Adrenal gland (tissue), 5 donors: ENCODE results near the gene DYNC2LI1.

Experiments used
- CTCF ChIP-seq, 6 experiments: fragments of 450-650 bp in 4 of 6; fragments of 200-600 bp in 2 of 6; sonication (generic) in 1 of 6; IDR thresholded peaks; 1 replicate in 5 of 6; 2 replicates in 1 of 6; pipeline versions ENCODE4 v1.5.1 to v1.8.0; 2016 to 2021; ENCODE audit warnings: antibody characterized with exemption in 6 of 6, mild to moderate bottlenecking in 2 of 6, moderate library complexity in 1 of 6
- POLR2A ChIP-seq, 2 donors: fragments of 450-650 bp; IDR thresholded peaks; one replicate each; pipeline ENCODE4 v1.6.1; 2017; ENCODE audit warnings: antibody characterized with exemption in 2 of 2, mild to moderate bottlenecking in 2 of 2, moderate library complexity in 1 of 2
- donor health status: DM: no; HTN: no; CAD: no.

GRCh38 chr2:43826305-43827250 lies 52.7 kb downstream of the DYNC2LI1 start:
- no peak for TF ChIP-seq CTCF (IDR thresholded peaks at IDR 0.05)
- TF ChIP-seq POLR2A (IDR thresholded peaks at IDR 0.05), result no peak
